ENCODE data around the gene ARAP2.

The ARAP2 gene

DNA sequence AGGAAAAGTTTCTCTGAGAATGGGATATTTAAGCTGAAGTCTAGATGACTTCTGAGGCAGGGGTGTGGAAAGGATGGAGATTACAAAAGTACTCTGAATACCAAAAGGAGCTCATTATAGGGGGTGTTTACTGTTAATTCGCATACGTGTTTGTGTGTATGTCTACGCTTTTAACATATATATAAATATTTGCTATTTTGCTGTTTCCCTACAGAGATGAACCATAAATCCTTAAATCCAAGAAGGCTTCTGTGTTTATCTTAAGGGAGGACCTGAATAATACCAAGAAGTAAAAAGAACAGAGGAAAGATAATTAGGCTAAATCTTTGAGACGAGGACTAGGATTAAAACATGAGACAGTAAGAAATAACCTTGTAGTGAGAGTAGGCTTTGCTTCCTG lies 166.0 kb downstream of the ARAP2 start:
- no peaks in the 10 kb centered on the region for H3K27me3 ChIP-seq (ENCODE audit: insufficient read depth, low read length, poor library complexity)
- no peak overlapping the region for H3K9ac ChIP-seq (ENCODE audit: low read depth, low read length)
- no peaks in the 10 kb centered on the region for H4K20me1 ChIP-seq (ENCODE audit: insufficient read depth, low read length)
- no peak overlapping the region for H2AFZ ChIP-seq (ENCODE audit: low read depth, low read length)
- H3K4me3 ChIP-seq (ENCODE audit: low read depth in 1 of 2, low read length in 2 of 2), result no peak overlapping the region
- H3K79me2 ChIP-seq (ENCODE audit: insufficient read depth, low read length), result no peaks in the 10 kb centered on the region
- ATAC-seq (ENCODE audit: insufficient read depth, low read depth), result no peak
- no peaks in the 10 kb centered on the region for H3K9me3 ChIP-seq (ENCODE audit: insufficient read depth, low read length, severe bottlenecking)
- no peaks in the 10 kb centered on the region for H3K4me1 ChIP-seq (ENCODE audit: insufficient read depth, low read length)
- no peak for DNase-seq
- TF ChIP-seq, protein P1, sequence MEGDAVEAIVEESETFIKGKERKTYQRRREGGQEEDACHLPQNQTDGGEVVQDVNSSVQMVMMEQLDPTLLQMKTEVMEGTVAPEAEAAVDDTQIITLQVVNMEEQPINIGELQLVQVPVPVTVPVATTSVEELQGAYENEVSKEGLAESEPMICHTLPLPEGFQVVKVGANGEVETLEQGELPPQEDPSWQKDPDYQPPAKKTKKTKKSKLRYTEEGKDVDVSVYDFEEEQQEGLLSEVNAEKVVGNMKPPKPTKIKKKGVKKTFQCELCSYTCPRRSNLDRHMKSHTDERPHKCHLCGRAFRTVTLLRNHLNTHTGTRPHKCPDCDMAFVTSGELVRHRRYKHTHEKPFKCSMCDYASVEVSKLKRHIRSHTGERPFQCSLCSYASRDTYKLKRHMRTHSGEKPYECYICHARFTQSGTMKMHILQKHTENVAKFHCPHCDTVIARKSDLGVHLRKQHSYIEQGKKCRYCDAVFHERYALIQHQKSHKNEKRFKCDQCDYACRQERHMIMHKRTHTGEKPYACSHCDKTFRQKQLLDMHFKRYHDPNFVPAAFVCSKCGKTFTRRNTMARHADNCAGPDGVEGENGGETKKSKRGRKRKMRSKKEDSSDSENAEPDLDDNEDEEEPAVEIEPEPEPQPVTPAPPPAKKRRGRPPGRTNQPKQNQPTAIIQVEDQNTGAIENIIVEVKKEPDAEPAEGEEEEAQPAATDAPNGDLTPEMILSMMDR (IDR thresholded peaks at IDR 0.05; ENCODE audit: borderline replicate concordance, extremely low read depth, low read length, poor library complexity, severe bottlenecking), result no peak
- TF ChIP-seq EZH2 (IDR thresholded peaks at IDR 0.05; ENCODE audit: borderline replicate concordance, low read depth, low read length, severe bottlenecking), result no peak
- no peak overlapping the region for H3K4me2 ChIP-seq (ENCODE audit: insufficient read depth, low read length)
- H3K27ac ChIP-seq (ENCODE audit: low read length), result no peak overlapping the region
- peaks cover 76% of the 10 kb centered on the region for H3K36me3 ChIP-seq (ENCODE audit: insufficient read depth, low read length)

DNA sequence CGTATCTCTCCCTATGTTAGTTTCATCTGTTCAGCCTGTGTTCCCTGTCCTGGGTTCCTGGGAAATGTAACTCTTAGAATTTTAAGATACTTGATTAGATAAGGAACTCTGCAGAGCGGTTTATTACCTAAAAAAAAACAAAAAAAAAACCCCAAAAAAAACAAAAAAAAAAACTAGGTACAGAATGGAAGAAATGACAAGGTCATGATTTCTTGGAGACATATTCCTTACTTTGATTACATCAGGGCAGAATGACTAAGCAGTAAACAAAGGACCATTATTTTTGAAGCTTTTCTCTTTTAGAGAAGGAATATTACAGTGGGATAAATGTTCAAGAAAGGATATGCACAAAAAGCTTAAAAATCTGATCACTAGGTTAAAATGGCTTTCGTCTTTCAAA lies 171.8 kb downstream of the ARAP2 start:
- Histone ChIP-seq H3K9ac (ENCODE audit: low read depth, low read length) (no peak overlapping the region), H3K9me3 (ENCODE audit: insufficient read depth, low read length, severe bottlenecking) (no peaks in the 10 kb centered on the region), H4K20me1 (ENCODE audit: insufficient read depth, low read length) (no peaks in the 10 kb centered on the region)

DNA sequence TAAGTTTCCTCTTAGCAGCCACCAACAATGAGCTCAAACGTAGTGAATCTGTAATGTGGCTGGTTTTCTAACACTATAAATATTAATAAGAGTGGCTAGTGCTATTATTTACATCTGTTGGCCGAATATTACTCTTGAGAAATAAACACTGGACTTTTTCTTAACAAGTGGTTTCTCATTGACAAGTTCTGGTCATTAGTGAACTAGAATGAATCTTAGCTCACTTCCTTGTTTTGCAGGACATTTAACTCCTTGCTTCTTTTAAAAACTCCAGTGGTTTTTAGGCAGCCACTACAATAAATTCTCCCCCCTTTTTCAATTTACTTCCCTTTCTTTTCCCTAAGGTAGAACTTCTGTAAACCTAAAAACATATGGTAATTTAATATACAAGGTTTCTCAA lies 177.2 kb downstream of the ARAP2 start:
- TF ChIP-seq, protein P1 (IDR thresholded peaks at IDR 0.05; ENCODE audit: borderline replicate concordance, extremely low read depth, low read length, poor library complexity, severe bottlenecking), result no peak
- TF ChIP-seq EZH2 (IDR thresholded peaks at IDR 0.05; ENCODE audit: borderline replicate concordance, low read depth, low read length, severe bottlenecking), result no peak

More for the DNA sequence above, 171.8 kb downstream of the ARAP2 start:
- Histone ChIP-seq H3K79me2 (ENCODE audit: insufficient read depth, low read length) (no peaks in the 10 kb centered on the region), H3K27me3 (ENCODE audit: insufficient read depth, low read length, poor library complexity) (no peaks in the 10 kb centered on the region), H3K4me1 (ENCODE audit: insufficient read depth, low read length) (no peaks in the 10 kb centered on the region), H3K27ac (ENCODE audit: low read length) (no peak overlapping the region), H3K4me2 (ENCODE audit: insufficient read depth, low read length) (no peak overlapping the region), H3K36me3 (ENCODE audit: insufficient read depth, low read length) (peaks cover 57% of the 10 kb centered on the region), H2AFZ (ENCODE audit: low read depth, low read length) (no peak overlapping the region), H3K4me3 (ENCODE audit: low read depth in 1 of 2, low read length in 2 of 2) (no peak overlapping the region)
- no peak for ATAC-seq (ENCODE audit: insufficient read depth, low read depth)
- TF ChIP-seq, protein P1 (IDR thresholded peaks at IDR 0.05; ENCODE audit: borderline replicate concordance, extremely low read depth, low read length, poor library complexity, severe bottlenecking), result no peak
- TF ChIP-seq EZH2 (IDR thresholded peaks at IDR 0.05; ENCODE audit: borderline replicate concordance, low read depth, low read length, severe bottlenecking), result no peak
- no peak for DNase-seq

More for the DNA sequence above, 177.2 kb downstream of the ARAP2 start:
- Histone ChIP-seq H3K4me1 (ENCODE audit: insufficient read depth, low read length) (no peaks in the 10 kb centered on the region), H3K9ac (ENCODE audit: low read depth, low read length) (no peak overlapping the region), H3K4me2 (ENCODE audit: insufficient read depth, low read length) (no peak overlapping the region), H3K9me3 (ENCODE audit: insufficient read depth, low read length, severe bottlenecking) (no peaks in the 10 kb centered on the region), H3K27me3 (ENCODE audit: insufficient read depth, low read length, poor library complexity) (no peaks in the 10 kb centered on the region), H3K4me3 (ENCODE audit: low read depth in 1 of 2, low read length in 2 of 2) (no peak overlapping the region), H2AFZ (ENCODE audit: low read depth, low read length) (no peak overlapping the region), H3K36me3 (ENCODE audit: insufficient read depth, low read length) (peaks cover 43% of the 10 kb centered on the region), H3K27ac (ENCODE audit: low read length) (no peak overlapping the region), H3K79me2 (ENCODE audit: insufficient read depth, low read length) (no peaks in the 10 kb centered on the region), H4K20me1 (ENCODE audit: insufficient read depth, low read length) (no peaks in the 10 kb centered on the region; the same call in 1 of the 2 replicates)
- DNase-seq (no peak), ATAC-seq (ENCODE audit: insufficient read depth, low read depth) (no peak)

Data from DND-41 (cell line).